Astrocyte (in vitro differentiated cells and primary cell): ENCODE data around the gene NFATC1. TPM values are rescaled to one million over a fixed set of nuclear protein-coding genes. Genes with fewer than 3 reads are reported as not detected.

Experiments
- DNase-seq: peaks from one replicate; pipeline ENCODE4 v3.0.0-alpha.2; 2010; ENCODE audit warnings: low read depth
- FAIRE-seq: peaks from 2 replicates; lab custom pipeline; 2011; peaks lifted over from hg19 to GRCh38; lab: Jason Lieb, UNC
- H2AFZ ChIP-seq: 2 replicates; pipeline ENCODE4 v1.6.0; 2012; ENCODE audit warnings: low read depth, low read length, inconsistent platforms
- H3K27ac ChIP-seq: 2 replicates; pipeline ENCODE4 v1.5.1; 2011; ENCODE audit warnings: low read depth, low read length, inconsistent platforms
- H3K27me3 ChIP-seq: 2 replicates; pipeline ENCODE4 v1.6.0; 2011; ENCODE audit warnings: low read length, inconsistent platforms; ENCODE audit not compliant: insufficient read depth
- H3K36me3 ChIP-seq: 2 replicates; pipeline ENCODE4 v1.5.1; 2011; ENCODE audit warnings: low read length, inconsistent platforms; ENCODE audit not compliant: insufficient read depth
- H3K4me1 ChIP-seq: 2 replicates; pipeline ENCODE4 v1.5.1; 2011; ENCODE audit warnings: low read length, inconsistent platforms; ENCODE audit not compliant: insufficient read depth
- H3K4me2 ChIP-seq: 2 replicates; pipeline ENCODE4 v1.6.0; 2012; ENCODE audit warnings: low read length, inconsistent platforms
- H3K4me3 ChIP-seq: 2 replicates; pipeline ENCODE4 v1.5.1; 2011; ENCODE audit warnings: low read depth, mild to moderate bottlenecking, low read length, inconsistent platforms; ENCODE audit not compliant: insufficient read depth
- H3K79me2 ChIP-seq: 2 replicates; pipeline ENCODE4 v1.6.0; 2012; ENCODE audit warnings: mild to moderate bottlenecking, low read length, inconsistent platforms; ENCODE audit not compliant: insufficient read depth
- H3K9ac ChIP-seq: 2 replicates; pipeline ENCODE4 v1.6.0; 2012; ENCODE audit warnings: mild to moderate bottlenecking, low read length, inconsistent platforms
- H3K9me3 ChIP-seq: 2 replicates; pipeline ENCODE4 v1.5.1; 2012; ENCODE audit warnings: low read depth, mild to moderate bottlenecking, low read length, inconsistent platforms; ENCODE audit not compliant: insufficient read depth
- H4K20me1 ChIP-seq: 2 replicates; pipeline ENCODE4 v1.6.0; 2012; ENCODE audit warnings: low read length, inconsistent platforms; ENCODE audit not compliant: insufficient read depth
- H3K27ac Mint-ChIP-seq: one replicate; pipeline ENCODE4 v1.8.0; 2021; ENCODE audit warnings: mild to moderate bottlenecking, mixed read lengths; ENCODE audit not compliant: unreplicated experiment
- H3K27me3 Mint-ChIP-seq: one replicate; pipeline ENCODE4 v1.8.0; 2021; ENCODE audit warnings: low read depth, mixed read lengths; ENCODE audit not compliant: unreplicated experiment
- H3K36me3 Mint-ChIP-seq: one replicate; pipeline ENCODE4 v1.8.0; 2021; ENCODE audit warnings: low read depth, mixed read lengths; ENCODE audit not compliant: unreplicated experiment
- H3K4me1 Mint-ChIP-seq: one replicate; pipeline ENCODE4 v1.8.0; 2021; ENCODE audit warnings: low read depth, mixed read lengths; ENCODE audit not compliant: unreplicated experiment
- H3K4me3 Mint-ChIP-seq: one replicate; pipeline ENCODE4 v1.8.0; 2021; ENCODE audit warnings: mild to moderate bottlenecking, moderate library complexity, mixed read lengths; ENCODE audit not compliant: unreplicated experiment
- H3K9me3 Mint-ChIP-seq: one replicate; pipeline ENCODE4 v1.8.0; 2021; ENCODE audit warnings: mild to moderate bottlenecking, mixed read lengths; ENCODE audit not compliant: unreplicated experiment
- EZH2 ChIP-seq: IDR thresholded peaks from 2 replicates; pipeline ENCODE4 v1.6.1; 2012; ENCODE audit warnings: mild to moderate bottlenecking, low read length, inconsistent platforms; ENCODE audit not compliant: insufficient read depth
- total RNA-seq: library from RNA; stranded (reverse); gene quantifications from 2 replicates; pipeline ENCODE4 v1.2.1, GENCODE V29; 2021
- TF ChIP-seq, protein P1 (sequence below): IDR thresholded peaks from 2 replicates; pipeline ENCODE4 v1.5.1; 2011; ENCODE audit warnings: low read depth, mild to moderate bottlenecking, inconsistent platforms, low read length, moderate library complexity; ENCODE audit not compliant: insufficient read depth

The NFATC1 gene
- total RNA-seq, 1 donor from 2014 or later: 11.0 TPM

GRCh38 chr18:79526468-79527460, 131.0 kb downstream of the NFATC1 start:
- Histone ChIP-seq H3K9ac (no peak overlapping the region), H3K4me3 (no peak overlapping the region), H3K9me3 (no peaks in the 10 kb centered on the region), H3K36me3 (no peaks in the 10 kb centered on the region), H3K27ac (no peak overlapping the region), H2AFZ (no peak overlapping the region), H3K4me2 (no peak overlapping the region), H4K20me1 (no peaks in the 10 kb centered on the region), H3K4me1 (peaks cover 3% of the 10 kb centered on the region), H3K27me3 (peaks cover 41% of the 10 kb centered on the region), H3K79me2 (no peaks in the 10 kb centered on the region)
- FAIRE-seq (no peak), DNase-seq (no peak)
- Mint-ChIP-seq H3K9me3 (peaks cover 2% of the 10 kb centered on the region), H3K4me3 (no peak overlapping the region), H3K27ac (no peak overlapping the region), H3K36me3 (peaks cover 2% of the 10 kb centered on the region), H3K27me3 (peaks cover 34% of the 10 kb centered on the region), H3K4me1 (peaks cover 7% of the 10 kb centered on the region)
- TF ChIP-seq, protein P1, sequence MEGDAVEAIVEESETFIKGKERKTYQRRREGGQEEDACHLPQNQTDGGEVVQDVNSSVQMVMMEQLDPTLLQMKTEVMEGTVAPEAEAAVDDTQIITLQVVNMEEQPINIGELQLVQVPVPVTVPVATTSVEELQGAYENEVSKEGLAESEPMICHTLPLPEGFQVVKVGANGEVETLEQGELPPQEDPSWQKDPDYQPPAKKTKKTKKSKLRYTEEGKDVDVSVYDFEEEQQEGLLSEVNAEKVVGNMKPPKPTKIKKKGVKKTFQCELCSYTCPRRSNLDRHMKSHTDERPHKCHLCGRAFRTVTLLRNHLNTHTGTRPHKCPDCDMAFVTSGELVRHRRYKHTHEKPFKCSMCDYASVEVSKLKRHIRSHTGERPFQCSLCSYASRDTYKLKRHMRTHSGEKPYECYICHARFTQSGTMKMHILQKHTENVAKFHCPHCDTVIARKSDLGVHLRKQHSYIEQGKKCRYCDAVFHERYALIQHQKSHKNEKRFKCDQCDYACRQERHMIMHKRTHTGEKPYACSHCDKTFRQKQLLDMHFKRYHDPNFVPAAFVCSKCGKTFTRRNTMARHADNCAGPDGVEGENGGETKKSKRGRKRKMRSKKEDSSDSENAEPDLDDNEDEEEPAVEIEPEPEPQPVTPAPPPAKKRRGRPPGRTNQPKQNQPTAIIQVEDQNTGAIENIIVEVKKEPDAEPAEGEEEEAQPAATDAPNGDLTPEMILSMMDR: no peak
- no peak for TF ChIP-seq EZH2

- Histone ChIP-seq H3K9ac (no peak overlapping the region), H4K20me1 (no peaks in the 10 kb centered on the region), H3K27me3 (peaks cover 46% of the 10 kb centered on the region), H3K27ac (no peak overlapping the region), H3K36me3 (no peaks in the 10 kb centered on the region), H3K4me2 (no peak overlapping the region), H2AFZ (no peak overlapping the region), H3K79me2 (no peaks in the 10 kb centered on the region), H3K4me3 (no peak overlapping the region), H3K9me3 (no peaks in the 10 kb centered on the region), H3K4me1 (peaks cover 3% of the 10 kb centered on the region)
- TF ChIP-seq, protein P1: no peak
- no peak for TF ChIP-seq EZH2
- Mint-ChIP-seq H3K4me3 (no peak overlapping the region), H3K4me1 (peaks cover 7% of the 10 kb centered on the region), H3K36me3 (peaks cover 2% of the 10 kb centered on the region), H3K27ac (no peak overlapping the region), H3K9me3 (peaks cover 2% of the 10 kb centered on the region), H3K27me3 (peaks cover 41% of the 10 kb centered on the region)
- FAIRE-seq: no peak
- no peak for DNase-seq
Observed at GRCh38 chr18:79527656-79528315, 132.1 kb downstream of the NFATC1 start.
